Prostate gland (tissue), 2 donors: ENCODE results near the gene WWC2. TPM values are rescaled to one million over a fixed set of nuclear protein-coding genes. Genes with fewer than 3 reads are reported as not detected.
A peak's percentile ranks its signal among the peaks of the same experiment; 100 is the strongest.
"Not testable (repeated sequence)": the region's sequence is repeated elsewhere in the genome, so short reads cannot be mapped to it uniquely, and the experiment has no call there.

Source experiments
- DNase-seq: peaks from one replicate; pipeline ENCODE4 v3.0.0-alpha.2; 2019; ENCODE audit warnings: low spot score
- H3K27ac ChIP-seq, 2 donors: fragments of 200-600 bp; sonication (generic); 2 replicates each; pipeline ENCODE4 v1.5.1; 2017 to 2019
- H3K27me3 ChIP-seq: fragments of 200-600 bp; sonication (generic); replicated peaks from 2 replicates; pipeline ENCODE4 v1.5.1; 2019; ENCODE audit not compliant: insufficient read depth
- H3K36me3 ChIP-seq, 2 donors: fragments of 200-600 bp; sonication (generic); 1 replicate in 1 of 2; 2 replicates in 1 of 2; pipeline versions ENCODE4 v1.5.1 to v1.8.1; 2017 to 2019
- H3K4me1 ChIP-seq: fragments of 200-600 bp; sonication (generic); replicated peaks from 2 replicates; pipeline ENCODE4 v1.5.1; 2019
- H3K4me3 ChIP-seq, 2 donors: fragments of 200-600 bp; sonication (generic); 2 replicates each; pipeline ENCODE4 v1.5.1; 2017 to 2019
- H3K9me3 ChIP-seq: fragments of 200-600 bp; sonication (generic); 2 replicates; pipeline ENCODE4 v1.5.1; 2017
- CTCF ChIP-seq, 4 experiments: fragments of 200-600 bp in 2 of 4; fragments of 450-650 bp in 2 of 4; sonication (generic) in 2 of 4; IDR thresholded peaks; 1 replicate in 3 of 4; 2 replicates in 1 of 4; pipeline ENCODE4 v1.5.1; 2016 to 2019; ENCODE audit warnings: antibody characterized with exemption in 4 of 4, mild to moderate bottlenecking in 2 of 4, moderate library complexity in 2 of 4
- POLR2A ChIP-seq: fragments of 450-650 bp; IDR thresholded peaks from one replicate; pipeline ENCODE4 v1.6.1; 2016; ENCODE audit warnings: antibody characterized with exemption, mild to moderate bottlenecking
- POLR2AphosphoS5 ChIP-seq: sonication (generic); formaldehyde crosslinking; IDR thresholded peaks from one replicate; pipeline ENCODE4 v1.6.1; 2017; ENCODE audit warnings: antibody characterized with exemption
- WGBS: methylation state at CpG from one replicate; pipeline ENCODE4 v1.1.5; 2018; 5-methylcytosine and 5-hydroxymethylcytosine counted together
- intact Hi-C: fragments of 100-400 bp; cut with DNase I; formaldehyde crosslinking; loops from one replicate; pipeline ENCODE4 v1.14.2; 2022
- total RNA-seq, 2 donors: library from RNA; depleted of rRNA; stranded (reverse); fragments of >200 nt; gene quantifications; one replicate each; pipeline ENCODE4 v1.1.0, GENCODE V29; 2016

The WWC2 gene
- total RNA-seq, 2 donors from 2014 or later = 17.6 to 44.1 TPM

DNA sequence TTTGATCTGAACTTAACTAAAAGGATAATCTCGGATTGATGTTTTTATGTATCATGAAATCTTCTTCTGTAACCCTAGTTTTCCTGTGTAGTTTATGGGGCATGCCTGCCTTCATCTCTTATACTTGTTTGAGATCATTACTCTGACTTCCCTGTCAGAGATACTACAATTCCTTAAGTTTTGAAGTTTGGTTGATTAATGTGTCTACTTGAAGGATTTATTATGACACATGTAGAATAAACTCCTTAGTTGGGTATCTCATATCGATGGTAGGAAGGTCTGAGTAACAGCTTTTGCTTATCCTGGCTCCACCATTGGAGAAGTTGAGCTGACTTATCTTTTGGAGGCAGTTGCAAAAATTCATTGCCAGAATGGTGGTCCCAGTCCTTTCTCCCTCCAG is 46.7 kb downstream of the WWC2 start:
- TF ChIP-seq POLR2A (no peak), CTCF (IDR thresholded peaks at IDR 0.05) (no peak), POLR2AphosphoS5 (no peak)
- Histone ChIP-seq H3K36me3 (no peaks in the 10 kb centered on the region), H3K4me1 (no peaks in the 10 kb centered on the region), H3K27ac (no peak overlapping the region), H3K27me3 (no peaks in the 10 kb centered on the region), H3K9me3 (no peaks in the 10 kb centered on the region), H3K4me3 (no peak overlapping the region)
- WGBS = 68% methylated on average over 2 of the region's 2 CpGs
- DNase-seq = no peak
- intact Hi-C loops = no loop called here

- Histone ChIP-seq H3K36me3 (no peaks in the 10 kb centered on the region), H3K27me3 (no peaks in the 10 kb centered on the region), H3K27ac (no peak overlapping the region), H3K9me3 (no peaks in the 10 kb centered on the region), H3K4me3 (no peak overlapping the region), H3K4me1 (no peaks in the 10 kb centered on the region)
- WGBS = 76% methylated on average over 4 of the region's 4 CpGs
- intact Hi-C loops = no loop called here
- TF ChIP-seq POLR2AphosphoS5 (no peak), CTCF (IDR thresholded peaks at IDR 0.05) (no peak), POLR2A (no peak)
- DNase-seq = no peak
These were observed 47.4 kb downstream of the WWC2 start for GRCh38 chr4:183146478-183146877.

GRCh38 chr4:183147196-183147595 is 48.1 kb downstream of the WWC2 start:
- no peaks in the 10 kb centered on the region for H3K4me1 ChIP-seq
- H3K4me3 ChIP-seq = no peak overlapping the region
- no peaks in the 10 kb centered on the region for H3K27me3 ChIP-seq
- no peaks in the 10 kb centered on the region for H3K9me3 ChIP-seq
- no peak for TF ChIP-seq POLR2AphosphoS5
- TF ChIP-seq CTCF (IDR thresholded peaks at IDR 0.05) = no peak
- TF ChIP-seq POLR2A = no peak
- 76% methylated on average over 3 of the region's 3 CpGs for WGBS
- DNase-seq = no peak
- intact Hi-C loops = no loop called here
- no peaks in the 10 kb centered on the region for H3K36me3 ChIP-seq
- no peak overlapping the region for H3K27ac ChIP-seq

DNA sequence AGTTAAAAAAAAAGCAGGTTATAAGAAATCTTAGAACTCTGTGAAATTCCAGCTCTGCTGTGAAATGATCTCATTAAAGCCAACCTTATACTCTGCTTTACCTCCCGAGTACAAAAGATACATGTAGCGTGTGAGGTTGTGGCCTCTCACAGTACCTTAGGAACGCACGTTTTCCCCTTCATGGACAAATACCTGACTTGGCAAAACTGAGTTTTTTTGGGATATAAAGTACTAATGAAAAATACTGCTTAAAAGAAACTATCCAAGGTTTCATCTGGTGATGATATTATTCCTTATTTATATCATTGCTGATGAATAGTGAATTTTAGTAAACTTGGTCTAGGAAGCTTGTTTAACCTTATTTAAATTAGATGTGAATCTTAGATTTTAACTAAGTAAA is 48.9 kb downstream of the WWC2 start:
- Histone ChIP-seq H3K4me1 (no peaks in the 10 kb centered on the region), H3K27me3 (no peaks in the 10 kb centered on the region), H3K4me3 (no peak overlapping the region), H3K36me3 (no peaks in the 10 kb centered on the region), H3K27ac (no peak overlapping the region), H3K9me3 (no peaks in the 10 kb centered on the region)
- intact Hi-C loops = no loop called here
- 78% methylated on average over 4 of the region's 4 CpGs for WGBS
- TF ChIP-seq POLR2A = no peak
- no peak for TF ChIP-seq POLR2AphosphoS5
- no peak for TF ChIP-seq CTCF (IDR thresholded peaks at IDR 0.05)
- DNase-seq = no peak

GRCh38 chr4:183149616-183150539 is 50.8 kb downstream of the WWC2 start:
- TF ChIP-seq POLR2A = no peak
- peak; percentile 4 for TF ChIP-seq POLR2AphosphoS5
- no peak for TF ChIP-seq CTCF (IDR thresholded peaks at IDR 0.05)
- intact Hi-C loops = no loop called here
- Histone ChIP-seq H3K4me3 (no peak overlapping the region), H3K4me1 (no peaks in the 10 kb centered on the region), H3K27ac (no peak overlapping the region), H3K9me3 (no peaks in the 10 kb centered on the region), H3K36me3 (no peaks in the 10 kb centered on the region), H3K27me3 (no peaks in the 10 kb centered on the region)
- DNase-seq = no peak
- WGBS = 69% methylated on average over 5 of the region's 5 CpGs

DNA sequence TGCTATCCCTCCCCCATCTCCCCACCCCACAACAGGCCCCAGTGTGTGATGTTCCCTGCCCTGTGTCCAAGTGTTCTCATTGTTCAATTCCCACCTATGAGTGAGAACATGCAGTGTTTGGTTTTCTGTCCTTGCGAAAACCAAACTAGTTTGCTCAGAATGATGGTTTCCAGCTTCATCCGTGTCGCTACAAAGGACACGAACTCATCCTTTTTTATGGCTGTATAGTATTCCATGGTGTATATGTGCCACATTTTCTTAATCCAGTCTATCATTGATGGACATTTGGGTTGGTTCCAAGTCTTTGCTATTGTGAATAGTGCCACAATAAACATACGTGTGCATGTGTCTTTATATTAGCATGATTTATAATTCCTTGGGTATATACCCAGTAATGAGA is 51.6 kb downstream of the WWC2 start:
- DNase-seq, H3K27ac ChIP-seq, intact Hi-C loops, H3K9me3 ChIP-seq, H3K36me3 ChIP-seq, H3K4me1 ChIP-seq, H3K27me3 ChIP-seq, H3K4me3 ChIP-seq: not testable (repeated sequence)
- 100% methylated on average over 5 of the region's 5 CpGs for WGBS

- H3K4me3 ChIP-seq, H3K9me3 ChIP-seq, H3K4me1 ChIP-seq, H3K27me3 ChIP-seq, H3K36me3 ChIP-seq, DNase-seq, H3K27ac ChIP-seq, intact Hi-C loops: not testable (repeated sequence)
- WGBS = 94% methylated on average over 4 of the region's 4 CpGs
These were observed 53.2 kb downstream of the WWC2 start for GRCh38 chr4:183152232-183152631.
